Activated gamma-delta T cell (primary cell): ENCODE measurements around the gene POSTN.
"Not testable (repeated sequence)": the region's sequence is repeated elsewhere in the genome, so short reads cannot be mapped to it uniquely, and the experiment has no call there.

Experiments used
- DNase-seq: peaks from one replicate; lab custom pipeline; 2025; lab: John Stamatoyannopoulos, UW

Gene POSTN

DNA sequence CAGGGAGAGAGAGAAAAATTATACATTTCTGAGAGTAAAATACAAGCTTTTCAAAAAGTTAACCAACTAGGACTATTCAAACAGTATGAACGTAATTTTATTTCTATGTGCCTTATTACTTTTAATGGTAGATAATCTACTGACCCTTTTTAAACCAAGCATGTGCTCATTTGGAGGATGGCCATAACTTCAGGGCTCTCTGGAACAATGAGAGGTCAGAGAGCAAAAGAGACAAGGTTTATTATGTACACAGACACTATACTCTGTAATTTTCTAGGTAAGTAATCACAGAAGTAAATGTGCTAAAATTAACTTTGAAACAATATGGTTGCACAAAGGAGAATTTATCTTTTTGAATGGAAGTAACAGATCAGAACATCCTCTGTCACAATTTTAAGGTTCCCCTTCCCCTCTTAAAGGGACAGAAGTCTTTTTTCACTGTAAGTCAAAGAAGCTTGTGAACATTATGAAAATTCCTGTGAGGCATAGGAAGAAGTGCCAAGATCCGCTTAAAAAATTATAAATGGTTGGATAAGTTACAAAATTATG is 1.0 kb downstream of the POSTN start:
- no peak for DNase-seq

- DNase-seq: no peak
Measured at GRCh38 chr13:37596805-37597204, 1.8 kb downstream of the POSTN start.

DNA sequence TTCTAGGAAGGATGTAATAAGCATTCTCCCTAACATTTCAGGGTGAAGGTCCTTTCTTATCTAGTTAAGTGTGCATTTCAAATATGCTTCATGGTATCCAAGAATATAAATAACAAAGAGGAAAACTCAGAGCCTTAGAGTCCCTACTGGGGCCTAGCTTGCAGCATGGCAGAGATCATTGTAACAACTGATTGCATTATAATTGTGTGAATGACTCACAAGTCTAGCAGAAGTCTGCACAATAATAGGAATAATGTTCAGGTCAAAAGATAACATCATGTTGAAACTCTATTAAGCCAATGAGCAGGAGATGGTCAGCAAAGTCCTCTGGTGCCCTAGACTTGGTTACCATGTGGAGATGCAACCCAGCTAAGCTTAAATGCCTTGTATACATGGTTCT is 3.4 kb downstream of the POSTN start:
- no peak for DNase-seq

GRCh38 chr13:37594550-37594949 is 4.0 kb downstream of the POSTN start:
- no peak for DNase-seq

GRCh38 chr13:37589381-37589780 is 9.2 kb downstream of the POSTN start:
- not testable (repeated sequence) for DNase-seq

- no peak for DNase-seq
Measured at GRCh38 chr13:37587236-37587635, 11.3 kb downstream of the POSTN start.

GRCh38 chr13:37586164-37586563 is 12.4 kb downstream of the POSTN start:
- DNase-seq: no peak

- DNase-seq: no peak
Measured at GRCh38 chr13:37585541-37585940, 13.0 kb downstream of the POSTN start.

DNA sequence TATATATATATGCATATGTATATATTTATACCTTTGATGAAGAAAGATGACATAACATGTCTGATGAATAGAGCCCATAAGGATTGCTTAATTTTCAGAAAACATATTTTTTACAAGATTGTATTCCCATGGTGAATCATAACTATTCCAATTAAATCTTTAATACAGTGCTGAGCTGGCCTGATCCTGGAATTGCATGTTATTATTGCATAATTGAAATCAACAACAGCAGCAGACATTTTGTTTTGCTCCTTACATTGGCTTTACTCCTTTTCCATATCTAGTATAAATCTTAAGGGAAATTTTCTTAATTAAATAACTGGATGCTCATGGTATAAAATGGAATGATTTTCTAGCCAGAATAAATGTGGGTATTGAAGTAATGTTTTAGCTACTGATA is 22.0 kb downstream of the POSTN start:
- no peak for DNase-seq

DNA sequence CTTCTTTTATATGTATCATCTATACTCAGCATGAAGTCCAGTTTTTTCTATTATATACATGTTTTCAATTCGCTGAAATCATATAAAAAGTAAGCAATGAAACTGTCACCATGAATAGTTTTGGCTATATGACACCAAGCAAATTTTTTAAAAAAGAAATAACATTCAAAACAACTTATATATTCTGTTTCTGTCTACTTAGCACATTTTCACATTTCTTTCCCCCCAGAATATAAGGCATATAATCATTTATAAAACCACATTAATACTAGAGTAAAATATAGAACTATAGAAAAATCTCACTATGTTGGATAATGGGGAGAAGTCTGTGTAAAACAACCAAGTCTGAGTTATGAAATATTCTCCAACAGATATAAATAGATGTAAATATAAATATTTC is 33.1 kb downstream of the POSTN start:
- DNase-seq: no peak

DNA sequence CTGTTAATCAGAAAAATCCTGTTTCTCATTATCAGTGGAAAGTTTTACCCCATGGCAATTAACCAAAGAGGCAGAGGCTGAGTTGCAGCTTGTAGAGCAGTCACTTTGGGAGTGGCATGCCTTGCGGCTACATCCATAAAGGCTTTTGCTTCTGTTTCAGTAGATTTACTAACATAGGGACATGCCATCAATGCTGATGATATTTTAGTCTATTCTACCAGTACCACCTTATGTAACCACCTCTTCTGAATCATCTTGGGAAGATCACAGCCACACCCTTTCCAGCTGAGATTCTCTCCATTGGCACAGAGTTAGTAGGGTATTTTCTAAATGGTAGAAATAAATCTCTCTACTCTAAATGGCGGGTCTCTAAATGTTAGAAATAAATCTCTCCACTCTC is 37.5 kb downstream of the POSTN start:
- DNase-seq: no peak

DNA sequence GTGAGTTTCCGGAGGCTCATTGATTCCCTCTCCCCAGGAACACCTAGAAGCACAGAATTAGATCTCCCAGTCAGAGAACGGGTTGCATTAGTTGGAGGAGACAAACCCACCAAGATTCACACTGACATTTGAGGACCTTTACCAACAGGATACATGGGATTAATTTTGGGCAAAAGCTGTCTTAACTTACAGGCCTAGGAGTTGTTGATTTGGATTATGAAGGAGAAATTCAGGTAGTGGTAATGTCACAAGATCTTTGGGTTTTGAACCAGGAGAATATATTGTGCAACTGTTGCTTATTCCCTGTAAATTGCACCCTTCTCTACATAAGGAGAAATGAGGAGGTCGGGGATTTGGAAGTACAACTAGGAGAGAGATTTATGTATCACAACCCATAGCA is 38.0 kb downstream of the POSTN start:
- DNase-seq: no peak

DNA sequence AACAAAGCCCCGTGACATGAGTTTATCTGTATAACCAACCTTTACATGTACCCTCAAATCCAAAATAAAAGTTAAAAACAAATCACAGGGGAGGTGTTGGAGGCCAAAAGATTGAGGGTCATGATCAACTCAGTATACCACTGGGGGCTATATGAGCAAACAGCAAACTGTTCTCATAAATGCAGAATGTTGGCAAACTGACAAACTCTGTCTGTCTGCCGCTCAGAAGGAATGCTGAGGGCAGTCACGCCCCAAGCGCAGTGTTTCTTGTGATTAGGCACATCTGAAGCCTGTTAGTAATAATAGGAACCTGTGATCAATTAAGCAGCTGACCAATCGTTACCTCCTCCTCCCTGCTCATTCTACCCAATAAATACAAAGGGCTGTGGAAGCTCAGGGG is 39.8 kb downstream of the POSTN start:
- not testable (repeated sequence) for DNase-seq

GRCh38 chr13:37546087-37546486 is 52.5 kb downstream of the POSTN start:
- DNase-seq: no peak

GRCh38 chr13:37544995-37545394 is 53.6 kb downstream of the POSTN start:
- no peak for DNase-seq

DNA sequence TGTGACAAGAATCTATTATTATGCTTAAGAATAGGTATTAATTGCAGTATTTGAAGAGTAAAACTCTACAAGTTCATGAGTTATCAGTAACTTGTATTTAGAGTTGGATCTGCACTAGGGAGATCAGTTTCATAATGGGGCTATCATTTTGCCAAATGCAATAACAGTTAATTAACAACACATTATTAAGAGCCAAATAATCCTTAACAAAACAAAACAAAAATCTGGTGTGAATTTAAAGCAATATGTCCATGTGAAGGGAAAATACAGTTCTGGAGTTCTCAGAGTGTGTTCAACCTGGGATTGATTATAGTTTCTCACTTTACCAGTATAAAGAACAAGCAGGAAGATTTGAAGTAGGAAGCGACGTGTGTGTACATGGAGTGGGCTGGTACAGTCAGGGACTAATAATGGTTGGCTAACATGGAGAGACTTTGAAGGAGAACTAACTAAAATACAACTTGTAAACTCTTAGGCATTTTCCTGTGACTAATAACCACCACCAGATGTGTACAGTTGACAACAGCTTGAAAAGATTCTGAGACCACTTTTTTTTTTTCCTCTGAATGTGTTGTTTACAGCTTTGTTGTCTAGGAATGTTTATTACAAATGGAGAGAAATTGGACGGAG is 58.5 kb downstream of the POSTN start:
- DNase-seq: no peak

DNA sequence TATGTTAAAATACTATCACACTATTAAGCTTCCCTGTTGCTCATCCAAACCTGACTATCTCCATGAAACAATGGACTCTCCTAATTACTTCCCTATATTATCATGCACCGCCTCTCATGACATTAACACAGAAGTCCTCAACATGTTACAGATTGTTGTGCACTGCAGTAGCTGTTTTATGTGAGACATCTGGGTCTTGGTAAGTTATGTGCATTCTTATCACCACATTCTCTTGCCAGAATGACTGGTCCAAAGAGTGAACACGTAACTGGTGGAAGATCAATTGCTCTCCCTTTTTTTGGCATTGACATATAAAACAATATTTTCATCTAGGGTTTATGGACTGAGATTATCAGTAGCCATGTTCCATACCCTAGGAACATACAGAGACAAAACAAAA is 59.4 kb downstream of the POSTN start:
- no peak for DNase-seq

DNA sequence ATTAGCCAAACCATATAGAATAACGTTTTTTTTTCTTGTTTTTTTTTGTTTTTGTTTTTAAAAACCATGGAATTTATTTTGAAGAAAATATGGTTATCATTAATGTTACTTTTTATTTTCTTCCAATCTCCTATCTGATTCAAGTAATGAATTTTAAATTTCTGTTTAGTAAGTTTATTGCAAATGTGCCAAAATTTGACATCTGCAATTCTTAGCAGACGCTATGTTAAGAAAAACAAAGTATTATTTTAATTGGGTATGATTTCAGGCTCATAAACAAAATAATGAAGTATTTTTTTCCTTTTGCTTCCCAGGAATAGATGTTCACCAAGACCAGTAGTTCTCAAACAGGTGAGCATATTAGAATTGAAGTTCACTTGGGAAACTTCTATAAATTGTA is 63.1 kb downstream of the POSTN start:
- DNase-seq: no peak

- no peak for DNase-seq
Measured at GRCh38 chr13:37534676-37535075, 63.9 kb downstream of the POSTN start.

- no peak for DNase-seq
Measured at GRCh38 chr13:37534181-37534580, 64.4 kb downstream of the POSTN start.

DNA sequence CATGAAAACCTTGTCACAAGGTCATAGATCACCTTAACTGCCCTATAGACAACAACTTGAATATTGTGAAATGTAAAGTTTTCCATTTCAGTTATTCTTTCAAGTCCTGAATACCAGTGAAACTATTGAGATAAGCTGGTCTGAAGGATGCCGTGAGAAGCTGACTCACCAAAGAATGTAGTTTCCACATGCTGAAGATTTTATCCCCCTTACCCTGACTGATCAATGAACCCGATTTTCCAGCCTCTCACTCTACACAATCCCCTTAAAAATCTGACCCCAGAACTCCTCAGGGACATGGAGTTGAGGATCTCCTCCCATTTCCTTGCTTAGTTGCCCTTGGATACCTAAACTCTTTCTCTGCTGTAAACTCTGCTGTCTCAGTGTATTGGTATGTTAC is 67.5 kb downstream of the POSTN start:
- no peak for DNase-seq

- no peak for DNase-seq
Measured at GRCh38 chr13:37529751-37530385, 68.7 kb downstream of the POSTN start.

DNA sequence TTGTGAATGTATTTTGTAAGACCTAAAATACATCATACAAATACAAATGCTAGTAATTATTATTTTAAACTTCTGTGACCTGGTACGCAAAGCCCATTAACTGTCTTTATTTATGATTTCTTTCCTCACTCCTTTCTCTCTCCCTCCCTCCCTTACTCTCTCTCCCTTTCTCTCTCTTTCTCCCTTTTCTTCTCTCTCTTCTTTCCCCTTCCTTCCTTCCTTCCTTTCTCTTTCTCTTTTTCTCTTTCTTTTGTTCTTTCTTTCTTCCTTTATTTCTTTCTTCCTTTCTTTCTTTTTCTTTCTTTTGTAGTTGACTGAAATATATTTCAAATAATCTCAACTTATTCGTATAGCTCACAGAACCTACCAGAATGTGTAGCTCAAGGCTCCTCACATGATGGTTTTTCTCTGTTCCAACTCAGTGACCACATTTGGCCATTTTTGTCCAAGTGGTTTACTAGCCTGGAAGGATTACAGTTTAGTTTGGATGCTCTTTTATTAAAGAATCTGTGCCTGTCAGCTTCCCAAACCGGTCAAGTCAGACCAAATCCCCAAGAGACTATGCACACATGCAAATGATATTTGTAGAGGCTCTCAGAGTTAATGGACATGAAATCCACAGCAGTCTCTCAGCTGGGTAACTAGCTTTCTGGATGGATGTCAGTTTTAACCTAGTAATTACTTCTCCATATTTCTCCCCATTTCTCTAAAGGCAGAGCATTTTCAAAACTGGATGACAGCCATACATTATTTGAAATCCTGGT is 71.7 kb downstream of the POSTN start:
- DNase-seq: no peak
